Amniotic stem cell (primary cell): ENCODE measurements around the gene MARCHF2.
"Not testable (repeated sequence)": the region's sequence is repeated elsewhere in the genome, so short reads cannot be mapped to it uniquely, and the experiment has no call there.

Source experiments
- DNase-seq: peaks from one replicate; lab custom pipeline; 2025; lab: John Stamatoyannopoulos, UW

The MARCHF2 gene

GRCh38 chr19:8410718-8411117, 2.4 kb upstream of the MARCHF2 start:
- DNase-seq, result not testable (repeated sequence)

GRCh38 chr19:8413629-8413995, 507 bp downstream of the MARCHF2 start:
- DNase-seq, result no peak

GRCh38 chr19:8416796-8417195, 3.7 kb downstream of the MARCHF2 start:
- DNase-seq, result no peak

GRCh38 chr19:8421484-8422461, 8.7 kb downstream of the MARCHF2 start:
- no peak for DNase-seq

- DNase-seq, result peak; percentile 93
These were observed 10.7 kb downstream of the MARCHF2 start for GRCh38 chr19:8423817-8424223.

- DNase-seq, result not testable (repeated sequence)
These were observed 12.2 kb downstream of the MARCHF2 start for GRCh38 chr19:8425331-8425730.

- DNase-seq, result no peak
These were observed 13.2 kb downstream of the MARCHF2 start for GRCh38 chr19:8426283-8426682.

GRCh38 chr19:8429044-8429443, 15.9 kb downstream of the MARCHF2 start:
- no peak for DNase-seq

- DNase-seq, result no peak
These were observed 16.7 kb downstream of the MARCHF2 start for GRCh38 chr19:8429826-8430225.

- no peak for DNase-seq
These were observed 17.5 kb downstream of the MARCHF2 start for GRCh38 chr19:8430650-8431049.

- DNase-seq, result no peak
These were observed 25.1 kb downstream of the MARCHF2 start for GRCh38 chr19:8438236-8438635.

GRCh38 chr19:8441725-8442544, 28.8 kb downstream of the MARCHF2 start:
- no peak for DNase-seq

- not testable (repeated sequence) for DNase-seq
These were observed 31.1 kb downstream of the MARCHF2 start for GRCh38 chr19:8444140-8444676.

- peak; percentile 97 for DNase-seq
These were observed 31.8 kb downstream of the MARCHF2 start, which contains the start of gene HNRNPM for GRCh38 chr19:8444677-8445487. Gene HNRNPM (plus strand): TSS chr19:8444975. CDS start chr19:8444999, 24 bp downstream.

GRCh38 chr19:8445488-8446001, 32.4 kb downstream of the MARCHF2 start:
- DNase-seq, result no peak

GRCh38 chr19:8446061-8446709, 33.1 kb downstream of the MARCHF2 start:
- DNase-seq, result no peak

- no peak for DNase-seq
These were observed 36.7 kb downstream of the MARCHF2 start for GRCh38 chr19:8449830-8450229.

- no peak for DNase-seq
These were observed 38.3 kb downstream of the MARCHF2 start for GRCh38 chr19:8451377-8451776.

- no peak for DNase-seq
These were observed 38.8 kb downstream of the MARCHF2 start for GRCh38 chr19:8451885-8452284.

GRCh38 chr19:8452446-8453123, 39.5 kb downstream of the MARCHF2 start:
- DNase-seq, result no peak
